Lower leg skin (tissue), 3 donors: ENCODE results near the gene VSIR.

Experiments used
- CTCF ChIP-seq, 3 donors: fragments of 450-650 bp; IDR thresholded peaks; one replicate each; pipeline ENCODE4 v1.5.1; 2016; ENCODE audit warnings: antibody characterized with exemption in 3 of 3, mild to moderate bottlenecking in 3 of 3, moderate library complexity in 2 of 3
- POLR2A ChIP-seq, 2 donors: fragments of 450-650 bp; IDR thresholded peaks; one replicate each; pipeline ENCODE4 v1.6.1; 2016 to 2017; ENCODE audit warnings: antibody characterized with exemption in 2 of 2, mild to moderate bottlenecking in 1 of 2, moderate library complexity in 1 of 2

DNA sequence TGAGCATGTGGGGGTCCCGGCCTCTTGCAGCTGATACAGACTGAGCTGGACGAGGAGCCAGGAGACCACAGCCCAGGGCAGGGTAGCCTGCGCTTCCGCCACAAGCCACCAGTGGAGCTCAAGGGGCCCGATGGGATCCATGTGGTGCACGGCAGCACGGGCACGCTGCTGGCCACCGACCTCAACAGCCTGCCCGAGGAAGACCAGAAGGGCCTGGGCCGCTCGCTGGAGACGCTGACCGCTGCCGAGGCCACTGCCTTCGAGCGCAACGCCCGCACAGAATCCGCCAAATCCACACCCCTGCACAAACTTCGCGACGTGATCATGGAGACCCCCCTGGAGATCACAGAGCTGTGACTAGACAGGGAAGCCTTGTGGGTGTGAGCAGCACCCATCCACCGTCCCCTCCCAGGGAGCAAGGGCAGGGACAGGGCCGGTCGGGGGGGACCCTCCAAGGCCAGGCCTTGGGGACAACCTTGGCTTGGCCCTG lies 41.6 kb upstream of the VSIR start:
- TF ChIP-seq POLR2A (IDR thresholded peaks at IDR 0.05): no peak
- no peak for TF ChIP-seq CTCF (IDR thresholded peaks at IDR 0.05)
